Measurements from ENCODE around the gene CNGA2. TPM values are rescaled to one million over a fixed set of nuclear protein-coding genes. Genes with fewer than 3 reads are reported as not detected.

Gene CNGA2
- total RNA-seq, 1 donor from 2014 or later: not detected

- no peak overlapping the region for H3K9ac ChIP-seq (ENCODE audit: low read length)
- H3K4me1 ChIP-seq (ENCODE audit: insufficient read depth, low read length): no peaks in the 10 kb centered on the region
- Mint-ChIP-seq H3K4me3 (ENCODE audit: unreplicated experiment) (no peak overlapping the region), H3K4me1 (ENCODE audit: low read depth, unreplicated experiment) (peaks cover 8% of the 10 kb centered on the region), H3K36me3 (ENCODE audit: low read depth, unreplicated experiment) (no peaks in the 10 kb centered on the region), H3K9me3 (ENCODE audit: unreplicated experiment) (no peaks in the 10 kb centered on the region), H3K27ac (ENCODE audit: unreplicated experiment) (no peak overlapping the region), H3K27me3 (ENCODE audit: low read depth, unreplicated experiment) (peaks cover 12% of the 10 kb centered on the region)
- no peaks in the 10 kb centered on the region for H3K36me3 ChIP-seq (ENCODE audit: insufficient read depth, low read length)
- H2AFZ ChIP-seq (ENCODE audit: low read depth, low read length): no peak overlapping the region
- H4K20me1 ChIP-seq (ENCODE audit: insufficient read depth, low read length): no peaks in the 10 kb centered on the region
- no peak overlapping the region for H3K4me3 ChIP-seq (ENCODE audit: insufficient read depth, low read depth, low read length)
- FAIRE-seq (no peak), DNase-seq (ENCODE audit: low read depth) (no peak)
- TF ChIP-seq CTCF (IDR thresholded peaks at IDR 0.05; ENCODE audit: insufficient read depth, low read depth, low read length) (no peak), EZH2 (IDR thresholded peaks at IDR 0.05; ENCODE audit: insufficient read depth, low read length) (no peak)
- no peaks in the 10 kb centered on the region for H3K27me3 ChIP-seq (ENCODE audit: insufficient read depth, low read length)
- H3K4me2 ChIP-seq (ENCODE audit: low read length): no peak overlapping the region
- H3K79me2 ChIP-seq (ENCODE audit: insufficient read depth, low read length): no peaks in the 10 kb centered on the region
- no peak overlapping the region for H3K27ac ChIP-seq (ENCODE audit: low read depth, low read length)
- no peaks in the 10 kb centered on the region for H3K9me3 ChIP-seq (ENCODE audit: insufficient read depth, low read depth, low read length)
These were observed 25.7 kb upstream of the CNGA2 start for GRCh38 chrX:151708821-151709220.

GRCh38 chrX:151710457-151710856 lies 24.1 kb upstream of the CNGA2 start:
- no peak for TF ChIP-seq EZH2 (IDR thresholded peaks at IDR 0.05; ENCODE audit: insufficient read depth, low read length)
- no peak for TF ChIP-seq CTCF (IDR thresholded peaks at IDR 0.05; ENCODE audit: insufficient read depth, low read depth, low read length)
- FAIRE-seq (no peak), DNase-seq (ENCODE audit: low read depth) (no peak)
- H3K79me2 ChIP-seq (ENCODE audit: insufficient read depth, low read length): no peaks in the 10 kb centered on the region
- H3K36me3 Mint-ChIP-seq (ENCODE audit: low read depth, unreplicated experiment): no peaks in the 10 kb centered on the region
- no peaks in the 10 kb centered on the region for H3K36me3 ChIP-seq (ENCODE audit: insufficient read depth, low read length)
- H4K20me1 ChIP-seq (ENCODE audit: insufficient read depth, low read length): no peaks in the 10 kb centered on the region
- no peaks in the 10 kb centered on the region for H3K9me3 ChIP-seq (ENCODE audit: insufficient read depth, low read depth, low read length)
- no peak overlapping the region for H3K4me3 ChIP-seq (ENCODE audit: insufficient read depth, low read depth, low read length)
- no peak overlapping the region for H3K4me3 Mint-ChIP-seq (ENCODE audit: unreplicated experiment)
- H3K9me3 Mint-ChIP-seq (ENCODE audit: unreplicated experiment): no peaks in the 10 kb centered on the region
- no peak overlapping the region for H3K9ac ChIP-seq (ENCODE audit: low read length)
- peaks cover 12% of the 10 kb centered on the region for H3K27me3 Mint-ChIP-seq (ENCODE audit: low read depth, unreplicated experiment)
- H3K4me1 Mint-ChIP-seq (ENCODE audit: low read depth, unreplicated experiment): peaks cover 4% of the 10 kb centered on the region
- no peaks in the 10 kb centered on the region for H3K4me1 ChIP-seq (ENCODE audit: insufficient read depth, low read length)
- no peak overlapping the region for H3K27ac ChIP-seq (ENCODE audit: low read depth, low read length)
- H3K27me3 ChIP-seq (ENCODE audit: insufficient read depth, low read length): no peaks in the 10 kb centered on the region
- H2AFZ ChIP-seq (ENCODE audit: low read depth, low read length): no peak overlapping the region
- no peak overlapping the region for H3K27ac Mint-ChIP-seq (ENCODE audit: unreplicated experiment)
- H3K4me2 ChIP-seq (ENCODE audit: low read length): no peak overlapping the region

- Histone ChIP-seq H2AFZ (ENCODE audit: low read depth, low read length) (no peak overlapping the region), H3K36me3 (ENCODE audit: insufficient read depth, low read length) (no peaks in the 10 kb centered on the region), H4K20me1 (ENCODE audit: insufficient read depth, low read length) (no peaks in the 10 kb centered on the region), H3K9ac (ENCODE audit: low read length) (no peak overlapping the region), H3K4me2 (ENCODE audit: low read length) (no peak overlapping the region), H3K4me1 (ENCODE audit: insufficient read depth, low read length) (no peaks in the 10 kb centered on the region), H3K27ac (ENCODE audit: low read depth, low read length) (no peak overlapping the region), H3K79me2 (ENCODE audit: insufficient read depth, low read length) (no peaks in the 10 kb centered on the region), H3K4me3 (ENCODE audit: insufficient read depth, low read depth, low read length) (no peak overlapping the region), H3K9me3 (ENCODE audit: insufficient read depth, low read depth, low read length) (no peaks in the 10 kb centered on the region), H3K27me3 (ENCODE audit: insufficient read depth, low read length) (no peaks in the 10 kb centered on the region)
- peaks cover 4% of the 10 kb centered on the region for H3K4me1 Mint-ChIP-seq (ENCODE audit: low read depth, unreplicated experiment)
- H3K9me3 Mint-ChIP-seq (ENCODE audit: unreplicated experiment): no peaks in the 10 kb centered on the region
- H3K27ac Mint-ChIP-seq (ENCODE audit: unreplicated experiment): no peak overlapping the region
- H3K27me3 Mint-ChIP-seq (ENCODE audit: low read depth, unreplicated experiment): peaks cover 15% of the 10 kb centered on the region
- no peak overlapping the region for H3K4me3 Mint-ChIP-seq (ENCODE audit: unreplicated experiment)
- no peak for DNase-seq (ENCODE audit: low read depth)
- TF ChIP-seq EZH2 (IDR thresholded peaks at IDR 0.05; ENCODE audit: insufficient read depth, low read length) (no peak), CTCF (IDR thresholded peaks at IDR 0.05; ENCODE audit: insufficient read depth, low read depth, low read length) (no peak)
- no peak for FAIRE-seq
- H3K36me3 Mint-ChIP-seq (ENCODE audit: low read depth, unreplicated experiment): no peaks in the 10 kb centered on the region
These were observed 23.4 kb upstream of the CNGA2 start for GRCh38 chrX:151711154-151711553.

All from astrocyte (in vitro differentiated cells and primary cell).